CD4-positive, alpha-beta T cell (primary cell): ENCODE data around the gene PTCHD1. TPM values are rescaled to one million over a fixed set of nuclear protein-coding genes. Genes with fewer than 3 reads are reported as not detected.

Experiments
- ATAC-seq: fragments of 200-7000 bp; cut with Tn5 transposase; one replicate; pipeline ENCODE4 v1.10.0; 2022; ENCODE audit warnings: mild to moderate bottlenecking; ENCODE audit not compliant: poor library complexity
- CTCF ChIA-PET: fragments of 350-600 bp; sonication (Branson Sonifier 250); formaldehyde crosslinking; loops from one replicate; lab custom pipeline; 2021; ENCODE audit warnings: antibody characterized with exemption, inconsistent platforms; lab: Charles Lee
- POLR2A ChIA-PET: fragments of 350-600 bp; sonication (Branson Sonifier 250); formaldehyde crosslinking; loops from one replicate; lab custom pipeline; 2021; ENCODE audit warnings: antibody characterized with exemption, inconsistent platforms; lab: Charles Lee
- DNase-seq, 14 experiments: peaks; one replicate each; pipeline ENCODE4 v3.0.0-alpha.2; 2013 to 2020; ENCODE audit warnings: mixed read lengths in 2 of 14
- H3K27ac ChIP-seq, 2 donors: one replicate each; pipeline versions ENCODE4 v1.5.1 to v1.7.0; 2013; ENCODE audit warnings: low read length in 2 of 2, low read depth in 1 of 2, mild to moderate bottlenecking in 1 of 2
- H3K27me3 ChIP-seq, 2 experiments: 1 replicate in 1 of 2; 2 replicates in 1 of 2; pipeline versions ENCODE4 v1.6.1 to v1.7.0; 2013; ENCODE audit warnings: low read length in 2 of 2, control low read depth in 1 of 2, mild to moderate bottlenecking in 1 of 2, moderate library complexity in 1 of 2; ENCODE audit not compliant: insufficient read depth in 2 of 2, control insufficient read depth in 1 of 2
- H3K36me3 ChIP-seq: one replicate; pipeline ENCODE4 v1.6.1; 2013; ENCODE audit warnings: low read length, control low read depth; ENCODE audit not compliant: insufficient read depth
- H3K4me1 ChIP-seq: one replicate; pipeline ENCODE4 v1.6.1; 2013; ENCODE audit warnings: low read length, control low read depth; ENCODE audit not compliant: insufficient read depth
- H3K4me3 ChIP-seq: one replicate; pipeline ENCODE4 v1.5.1; 2013; ENCODE audit warnings: mild to moderate bottlenecking, low read length, moderate library complexity
- H3K9me3 ChIP-seq, 2 experiments: 1 replicate in 1 of 2; 2 replicates in 1 of 2; pipeline versions ENCODE4 v1.6.1 to v1.7.0; 2013; ENCODE audit warnings: low read length in 2 of 2, mild to moderate bottlenecking in 2 of 2, control low read depth in 1 of 2, moderate library complexity in 1 of 2; ENCODE audit not compliant: control insufficient read depth in 1 of 2, insufficient read depth in 1 of 2
- H3K27ac Mint-ChIP-seq: one replicate; pipeline ENCODE4 v1.8.0; 2020; ENCODE audit warnings: mixed read lengths
- H3K27me3 Mint-ChIP-seq: one replicate; pipeline ENCODE4 v1.8.0; 2021; ENCODE audit warnings: mixed read lengths
- H3K36me3 Mint-ChIP-seq: one replicate; pipeline ENCODE4 v1.8.0; 2021; ENCODE audit warnings: low read depth, mixed read lengths
- H3K4me1 Mint-ChIP-seq: one replicate; pipeline ENCODE4 v1.8.0; 2021; ENCODE audit warnings: low read depth, mixed read lengths
- H3K4me3 Mint-ChIP-seq: one replicate; pipeline ENCODE4 v1.8.0; 2020; ENCODE audit warnings: mild to moderate bottlenecking, mixed read lengths
- H3K9me3 Mint-ChIP-seq: one replicate; pipeline ENCODE4 v1.8.0; 2020; ENCODE audit warnings: mixed read lengths
- intact Hi-C, 2 experiments: fragments of 100-400 bp; cut with DNase I in 1 of 2; cut with micrococcal nuclease in 1 of 2; formaldehyde crosslinking; loops; one replicate each; pipeline versions ENCODE4 v1.15.1 to v1.9.0; 2023 to 2025; cut with DNase I, micrococcal nuclease
- total RNA-seq, 174 experiments: library from RNA in 2 of 174; stranded (reverse) in 2 of 174; gene quantifications; one replicate each; pipeline ENCODE4 v1.2.3 and lab custom pipeline; 2021 to 2026
- TF ChIP-seq, protein P1 (sequence below): fragments of 200-600 bp; IDR thresholded peaks from one replicate; pipeline ENCODE4 v1.8.0; 2022; ENCODE audit warnings: antibody characterized with exemption, mild to moderate bottlenecking

The PTCHD1 gene
- total RNA-seq, 2 experiments from 2014 or later = not detected

DNA sequence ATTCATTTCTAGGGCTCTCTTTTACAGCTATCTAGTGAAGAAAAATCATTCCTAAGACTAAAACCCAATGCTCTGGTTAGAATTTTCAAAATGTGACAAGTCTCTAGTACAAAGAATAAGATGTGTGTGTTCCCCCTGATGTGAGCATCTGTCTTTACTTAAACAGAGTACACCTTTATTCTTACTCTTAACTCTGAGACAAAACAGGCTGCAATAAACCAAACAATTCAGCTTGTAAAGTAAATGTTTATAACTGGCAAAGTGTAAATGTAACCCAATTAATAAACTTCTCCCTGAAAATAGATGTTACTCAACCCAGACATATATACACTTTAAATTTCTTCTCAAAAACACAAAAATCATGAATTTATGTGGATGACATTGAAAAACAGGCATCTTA, 51.6 kb downstream of the PTCHD1 start:
- DNase-seq (no peak), ATAC-seq (no peak)
- no peaks in the 10 kb centered on the region for H3K9me3 Mint-ChIP-seq
- ChIA-PET POLR2A (no interaction called here), CTCF (no interaction called here)
- no peaks in the 10 kb centered on the region for H3K9me3 ChIP-seq
- no peaks in the 10 kb centered on the region for H3K27me3 ChIP-seq
- TF ChIP-seq, protein P1, sequence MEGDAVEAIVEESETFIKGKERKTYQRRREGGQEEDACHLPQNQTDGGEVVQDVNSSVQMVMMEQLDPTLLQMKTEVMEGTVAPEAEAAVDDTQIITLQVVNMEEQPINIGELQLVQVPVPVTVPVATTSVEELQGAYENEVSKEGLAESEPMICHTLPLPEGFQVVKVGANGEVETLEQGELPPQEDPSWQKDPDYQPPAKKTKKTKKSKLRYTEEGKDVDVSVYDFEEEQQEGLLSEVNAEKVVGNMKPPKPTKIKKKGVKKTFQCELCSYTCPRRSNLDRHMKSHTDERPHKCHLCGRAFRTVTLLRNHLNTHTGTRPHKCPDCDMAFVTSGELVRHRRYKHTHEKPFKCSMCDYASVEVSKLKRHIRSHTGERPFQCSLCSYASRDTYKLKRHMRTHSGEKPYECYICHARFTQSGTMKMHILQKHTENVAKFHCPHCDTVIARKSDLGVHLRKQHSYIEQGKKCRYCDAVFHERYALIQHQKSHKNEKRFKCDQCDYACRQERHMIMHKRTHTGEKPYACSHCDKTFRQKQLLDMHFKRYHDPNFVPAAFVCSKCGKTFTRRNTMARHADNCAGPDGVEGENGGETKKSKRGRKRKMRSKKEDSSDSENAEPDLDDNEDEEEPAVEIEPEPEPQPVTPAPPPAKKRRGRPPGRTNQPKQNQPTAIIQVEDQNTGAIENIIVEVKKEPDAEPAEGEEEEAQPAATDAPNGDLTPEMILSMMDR = no peak
- no peak overlapping the region for H3K27ac Mint-ChIP-seq
- H3K4me1 ChIP-seq = no peaks in the 10 kb centered on the region
- H3K36me3 Mint-ChIP-seq = no peaks in the 10 kb centered on the region
- H3K4me3 Mint-ChIP-seq = no peak overlapping the region
- no peaks in the 10 kb centered on the region for H3K27me3 Mint-ChIP-seq
- H3K36me3 ChIP-seq = no peaks in the 10 kb centered on the region
- H3K4me1 Mint-ChIP-seq = peaks cover 4% of the 10 kb centered on the region
- intact Hi-C loops = no loop called here
- H3K4me3 ChIP-seq = no peak overlapping the region
- H3K27ac ChIP-seq = no peak overlapping the region

DNA sequence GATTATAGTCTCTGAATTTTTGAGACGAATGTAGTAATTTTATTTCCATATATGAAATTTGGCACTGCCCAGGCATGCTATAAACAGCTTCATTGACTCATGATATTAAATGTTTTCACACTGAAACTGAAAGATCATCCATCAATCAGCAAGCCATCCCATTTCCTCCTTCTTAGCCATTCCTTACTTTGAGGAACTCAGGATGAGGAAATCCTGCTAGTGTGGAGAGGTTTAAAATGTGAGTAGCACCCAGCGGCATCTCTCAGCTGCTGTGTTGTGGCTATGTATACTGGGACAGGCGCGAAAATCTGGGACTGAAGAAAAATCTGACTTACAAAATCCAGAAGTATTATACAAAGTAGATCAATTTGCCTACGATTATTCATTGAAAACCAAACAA, 52.1 kb downstream of the PTCHD1 start:
- Histone ChIP-seq H3K27ac (no peak overlapping the region), H3K27me3 (no peaks in the 10 kb centered on the region), H3K4me1 (no peaks in the 10 kb centered on the region), H3K9me3 (no peaks in the 10 kb centered on the region), H3K36me3 (no peaks in the 10 kb centered on the region), H3K4me3 (no peak overlapping the region)
- TF ChIP-seq, protein P1 = no peak
- H3K36me3 Mint-ChIP-seq = no peaks in the 10 kb centered on the region
- H3K9me3 Mint-ChIP-seq = no peaks in the 10 kb centered on the region
- H3K4me1 Mint-ChIP-seq = peaks cover 3% of the 10 kb centered on the region
- DNase-seq (no peak), ATAC-seq (no peak)
- intact Hi-C loops = no loop called here
- ChIA-PET POLR2A (no interaction called here), CTCF (no interaction called here)
- no peak overlapping the region for H3K27ac Mint-ChIP-seq
- no peaks in the 10 kb centered on the region for H3K27me3 Mint-ChIP-seq
- no peak overlapping the region for H3K4me3 Mint-ChIP-seq

DNA sequence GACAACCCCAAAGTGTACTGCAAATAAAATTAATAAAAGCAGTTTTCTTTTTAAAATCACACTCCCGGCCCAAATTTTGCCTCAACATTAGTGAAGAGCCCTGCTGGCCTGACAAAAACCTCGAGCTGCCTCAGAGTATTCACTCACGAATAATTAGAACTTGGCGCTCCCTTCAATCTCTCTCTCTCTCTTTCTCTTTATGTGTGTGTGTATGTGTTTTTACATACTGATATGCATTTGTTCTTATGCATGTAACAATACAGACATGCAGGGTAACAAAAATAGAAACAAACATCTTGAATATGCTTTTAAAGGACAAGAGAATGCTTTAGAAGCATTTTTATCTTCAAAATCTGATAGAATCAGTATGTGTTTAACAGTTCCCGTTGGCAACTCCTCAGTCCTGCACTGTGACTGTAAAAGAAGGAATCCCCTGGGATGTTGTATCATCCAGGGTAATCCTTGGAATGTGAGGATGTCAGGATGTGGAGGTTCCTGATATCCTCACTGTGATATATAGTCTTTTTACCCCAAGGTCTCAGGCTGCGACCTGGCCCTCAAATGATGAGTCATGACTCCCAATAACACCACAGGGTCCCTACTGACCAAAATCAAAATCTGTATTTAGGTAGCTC, 53.0 kb downstream of the PTCHD1 start:
- H3K27me3 Mint-ChIP-seq = no peaks in the 10 kb centered on the region
- no peaks in the 10 kb centered on the region for H3K4me1 Mint-ChIP-seq
- H3K4me1 ChIP-seq = no peaks in the 10 kb centered on the region
- intact Hi-C loops = no loop called here
- no peak overlapping the region for H3K4me3 Mint-ChIP-seq
- POLR2A ChIA-PET = no interaction called here
- ATAC-seq = no peak
- TF ChIP-seq, protein P1 = no peak
- H3K9me3 ChIP-seq = no peaks in the 10 kb centered on the region
- no peaks in the 10 kb centered on the region for H3K36me3 Mint-ChIP-seq
- H3K4me3 ChIP-seq = no peak overlapping the region
- CTCF ChIA-PET = no interaction called here
- no peaks in the 10 kb centered on the region for H3K9me3 Mint-ChIP-seq
- no peak overlapping the region for H3K27ac ChIP-seq
- no peaks in the 10 kb centered on the region for H3K27me3 ChIP-seq
- no peak overlapping the region for H3K27ac Mint-ChIP-seq
- DNase-seq = no peak
- no peaks in the 10 kb centered on the region for H3K36me3 ChIP-seq
